Esophagus squamous epithelium (tissue), 5 donors: Measurements from ENCODE around the gene INSL3. TPM values are rescaled to one million over a fixed set of nuclear protein-coding genes. Genes with fewer than 3 reads are reported as not detected.

Source experiments
- DNase-seq: peaks from one replicate; lab custom pipeline; 2025; lab: John Stamatoyannopoulos, UW
- H3K27ac ChIP-seq, 4 donors: fragments of 200-600 bp; sonication (generic); one replicate each; pipeline ENCODE4 v1.5.1; 2016 to 2019; ENCODE audit warnings: mild to moderate bottlenecking in 1 of 4
- H3K27me3 ChIP-seq, 4 donors: fragments of 200-600 bp; sonication (generic); 1 replicate in 3 of 4; 2 replicates in 1 of 4; pipeline versions ENCODE4 v1.5.1 to v1.6.0; 2017 to 2021; ENCODE audit warnings: antibody characterized with exemption in 1 of 4
- H3K36me3 ChIP-seq, 3 donors: fragments of 200-600 bp; sonication (generic); one replicate each; pipeline ENCODE4 v1.5.1; 2016 to 2019
- H3K4me1 ChIP-seq, 3 donors: fragments of 200-600 bp; sonication (generic); one replicate each; pipeline ENCODE4 v1.5.1; 2017 to 2019
- H3K4me3 ChIP-seq, 4 donors: fragments of 200-600 bp; sonication (generic); 1 replicate in 3 of 4; 2 replicates in 1 of 4; pipeline ENCODE4 v1.5.1; 2016 to 2019; ENCODE audit warnings: mild to moderate bottlenecking in 2 of 4, moderate library complexity in 1 of 4
- H3K9me3 ChIP-seq, 3 donors: fragments of 200-600 bp; sonication (generic); one replicate each; pipeline ENCODE4 v1.5.1; 2016 to 2019
- CTCF ChIP-seq, 6 experiments: fragments of 450-650 bp in 4 of 6; fragments of 200-600 bp in 2 of 6; sonication (generic) in 2 of 6; IDR thresholded peaks; one replicate each; pipeline ENCODE4 v1.5.1; 2016 to 2019; ENCODE audit warnings: antibody characterized with exemption in 6 of 6, mild to moderate bottlenecking in 4 of 6, moderate library complexity in 4 of 6
- POLR2A ChIP-seq, 4 donors: fragments of 450-650 bp; IDR thresholded peaks; one replicate each; pipeline ENCODE4 v1.6.1; 2017; ENCODE audit warnings: antibody characterized with exemption in 4 of 4, mild to moderate bottlenecking in 4 of 4, moderate library complexity in 3 of 4
- WGBS, 2 donors: methylation state at CpG; one replicate each; pipeline ENCODE4 v1.1.5; 2018; 5-methylcytosine and 5-hydroxymethylcytosine counted together
- intact Hi-C: fragments of 100-400 bp; cut with DNase I; formaldehyde crosslinking; loops from one replicate; pipeline ENCODE4 v1.15.0; 2022
- total RNA-seq, 4 donors: library from RNA; depleted of rRNA; stranded (reverse); fragments of >200 nt; gene quantifications; one replicate each; pipeline ENCODE4 v1.1.0, GENCODE V29; 2016
- donor health status: DM: yes; HTN: yes; CAD: no.

Gene INSL3
- total RNA-seq, 4 donors from 2014 or later = not detected

- peak overlapping the region in 1 of 4 donors; percentile 39 for H3K27ac ChIP-seq
- peaks cover 0 to 23% (median 0%) of the 10 kb centered on the region in 3 donors for H3K36me3 ChIP-seq
- H3K4me3 ChIP-seq = peak overlapping the region in 3 of 4 donors; percentile 25 to 63 (median 42)
- H3K4me1 ChIP-seq = peaks cover 10 to 41% (median 10%) of the 10 kb centered on the region in 3 donors
- WGBS, 2 donors = 17 to 38% methylated on average over 4 to 10 of the region's 30 CpGs
- H3K27me3 ChIP-seq = peaks cover 0 to 56% (median 0%) of the 10 kb centered on the region in 4 donors
- DNase-seq = no peak
- no peaks in the 10 kb centered on the region for H3K9me3 ChIP-seq
- intact Hi-C loops = no loop called here
- TF ChIP-seq POLR2A (IDR thresholded peaks at IDR 0.05) (no peak), CTCF (IDR thresholded peaks at IDR 0.05) (no peak)
Measured at GRCh38 chr19:17841371-17841809, 20.1 kb upstream of the INSL3 start.

GRCh38 chr19:17840019-17840418 lies 18.7 kb upstream of the INSL3 start:
- intact Hi-C loops = no loop called here
- no peak overlapping the region for H3K27ac ChIP-seq
- H3K27me3 ChIP-seq = peaks cover 0 to 48% (median 0%) of the 10 kb centered on the region in 4 donors
- DNase-seq = no peak
- H3K4me3 ChIP-seq = no peak overlapping the region
- WGBS, 2 donors = 53 to 79% methylated on average over 3 to 6 of the region's 6 CpGs
- peaks cover 10 to 33% (median 10%) of the 10 kb centered on the region in 3 donors for H3K4me1 ChIP-seq
- TF ChIP-seq POLR2A (IDR thresholded peaks at IDR 0.05) (no peak), CTCF (IDR thresholded peaks at IDR 0.05) (no peak)
- peaks cover 0 to 31% (median 0%) of the 10 kb centered on the region in 3 donors for H3K36me3 ChIP-seq
- H3K9me3 ChIP-seq = no peaks in the 10 kb centered on the region

DNA sequence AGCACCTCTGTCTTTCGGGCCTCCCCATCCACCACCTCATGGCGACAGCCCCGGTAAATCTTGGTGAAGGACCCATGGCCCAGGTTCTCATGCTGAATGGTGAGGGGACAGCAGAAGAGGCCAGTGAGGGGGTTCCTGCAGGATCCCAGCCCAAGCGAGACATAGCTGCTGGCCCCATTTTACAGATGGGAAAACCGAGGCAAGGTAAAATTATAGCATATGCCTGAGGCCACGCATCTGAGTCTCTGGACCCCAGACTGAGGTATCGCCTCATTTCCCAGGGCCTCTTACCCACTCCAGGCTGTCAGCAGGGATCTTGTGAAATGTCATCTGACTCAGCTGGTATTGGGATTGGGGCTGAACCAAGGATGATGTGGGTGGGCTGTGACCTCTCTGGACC lies 16.7 kb upstream of the INSL3 start:
- intact Hi-C loops = no loop called here
- 92 to 95% methylated on average over 6 to 7 of the region's 7 CpGs for WGBS, 2 donors
- no peak for DNase-seq
- no peaks in the 10 kb centered on the region for H3K9me3 ChIP-seq
- H3K4me3 ChIP-seq = no peak overlapping the region
- peaks cover 0 to 32% (median 0%) of the 10 kb centered on the region in 3 donors for H3K36me3 ChIP-seq
- peaks cover 10 to 18% (median 10%) of the 10 kb centered on the region in 3 donors for H3K4me1 ChIP-seq
- H3K27ac ChIP-seq = no peak overlapping the region
- TF ChIP-seq POLR2A (IDR thresholded peaks at IDR 0.05) (no peak), CTCF (IDR thresholded peaks at IDR 0.05) (no peak)
- H3K27me3 ChIP-seq = peaks cover 0 to 35% (median 0%) of the 10 kb centered on the region in 4 donors

DNA sequence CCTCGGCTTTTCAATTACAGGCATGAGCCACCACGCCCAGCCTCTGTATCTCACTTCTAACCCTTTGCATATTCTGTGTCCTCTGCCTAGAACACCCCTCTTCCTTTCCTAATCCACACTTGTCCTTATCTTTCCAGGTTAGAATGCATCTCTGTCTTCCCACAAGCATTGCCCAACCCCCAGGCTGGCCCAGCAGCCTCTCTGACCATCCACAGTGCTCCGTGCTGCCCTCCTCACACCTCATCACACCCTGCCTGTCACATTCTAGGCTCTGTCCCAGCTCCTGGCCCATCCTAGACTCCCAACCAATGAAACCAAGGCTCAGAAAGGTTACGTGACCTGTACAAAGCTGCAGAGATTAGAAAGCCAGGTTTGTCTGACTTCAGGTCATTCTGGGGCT lies 15.2 kb upstream of the INSL3 start:
- H3K4me1 ChIP-seq = peaks cover 0 to 6% (median 2%) of the 10 kb centered on the region in 3 donors
- no peak overlapping the region for H3K4me3 ChIP-seq
- intact Hi-C loops = no loop called here
- 55 to 65% methylated on average over 3 of the region's 4 CpGs for WGBS, 2 donors
- no peak for TF ChIP-seq CTCF (IDR thresholded peaks at IDR 0.05)
- no peak for TF ChIP-seq POLR2A (IDR thresholded peaks at IDR 0.05)
- DNase-seq = no peak
- no peak overlapping the region for H3K27ac ChIP-seq
- peaks cover 0 to 35% (median 0%) of the 10 kb centered on the region in 4 donors for H3K27me3 ChIP-seq
- peaks cover 0 to 45% (median 0%) of the 10 kb centered on the region in 3 donors for H3K36me3 ChIP-seq
- no peaks in the 10 kb centered on the region for H3K9me3 ChIP-seq

DNA sequence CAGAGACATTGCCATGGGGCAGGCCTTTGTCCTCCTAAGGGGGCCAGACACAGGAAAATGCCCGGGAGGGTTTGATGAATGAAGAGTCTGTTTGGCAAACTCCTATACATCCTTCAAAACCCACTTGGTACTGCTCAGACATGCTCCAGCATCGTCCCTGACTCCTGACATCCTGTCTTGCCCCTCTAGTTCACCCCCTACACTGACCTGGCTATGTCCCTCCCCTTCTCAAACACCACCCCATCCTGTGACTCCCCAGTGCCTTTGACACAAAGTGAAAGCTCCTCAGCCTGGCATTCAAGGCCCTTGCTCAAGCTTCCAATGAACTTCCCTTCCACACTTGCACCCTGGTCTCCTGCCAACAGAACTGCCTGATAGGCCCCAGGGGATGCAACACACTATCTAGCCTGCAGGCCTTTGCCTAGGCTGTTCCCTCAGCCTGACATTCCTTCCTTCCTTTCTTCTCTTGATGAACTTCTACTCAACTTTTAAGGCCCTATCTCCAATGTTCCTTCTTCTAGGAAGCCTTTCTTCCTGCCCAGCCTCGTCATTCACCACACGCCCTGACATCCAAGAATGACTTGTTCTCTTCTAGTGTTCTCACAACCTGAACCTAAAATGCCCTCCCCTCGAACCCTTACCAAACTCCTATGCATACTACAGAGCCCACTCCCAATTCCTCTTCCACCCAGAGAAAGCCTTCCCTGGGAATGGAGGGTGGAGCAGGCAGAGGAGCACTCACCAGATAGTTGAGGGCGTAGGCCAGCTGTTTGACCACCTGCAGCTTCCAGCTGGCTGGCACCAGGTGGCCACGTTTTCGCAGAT lies 14.1 kb upstream of the INSL3 start:
- H3K4me1 ChIP-seq = peaks cover 0 to 14% (median 9%) of the 10 kb centered on the region in 3 donors
- intact Hi-C loops = no loop called here
- DNase-seq = no peak
- no peak overlapping the region for H3K27ac ChIP-seq
- TF ChIP-seq CTCF (IDR thresholded peaks at IDR 0.05) (no peak), POLR2A (IDR thresholded peaks at IDR 0.05) (no peak)
- H3K4me3 ChIP-seq = no peak overlapping the region
- no peaks in the 10 kb centered on the region for H3K9me3 ChIP-seq
- 54 to 58% methylated on average over 6 to 8 of the region's 8 CpGs for WGBS, 2 donors
- peaks cover 0 to 36% (median 0%) of the 10 kb centered on the region in 4 donors for H3K27me3 ChIP-seq
- peaks cover 0 to 42% (median 0%) of the 10 kb centered on the region in 3 donors for H3K36me3 ChIP-seq
